Upper lobe of left lung (tissue), 6 donors: ENCODE data around the gene TDP2. TPM values are rescaled to one million over a fixed set of nuclear protein-coding genes. Genes with fewer than 3 reads are reported as not detected.

ENCODE experiments used
- ATAC-seq, 2 donors: fragments of 200-7000 bp; cut with Tn5 transposase; one replicate each; pipeline ENCODE4 v1.9.1; 2022; ENCODE audit warnings: mild to moderate bottlenecking in 2 of 2, moderate library complexity in 2 of 2; ENCODE audit not compliant: low FRiP score in 2 of 2
- DNase-seq, 2 donors: peaks; one replicate each; pipeline ENCODE4 v3.0.0-alpha.2; 2019 to 2020
- H3K27ac ChIP-seq, 4 donors: fragments of 200-600 bp; sonication (generic); one replicate each; pipeline ENCODE4 v1.5.1; 2016 to 2019
- H3K27me3 ChIP-seq, 4 donors: fragments of 200-600 bp; sonication (generic); one replicate each; pipeline ENCODE4 v1.5.1; 2017 to 2019
- H3K36me3 ChIP-seq, 4 donors: fragments of 200-600 bp; sonication (generic); one replicate each; pipeline ENCODE4 v1.5.1; 2016 to 2019
- H3K4me1 ChIP-seq, 4 donors: fragments of 200-600 bp; sonication (generic); one replicate each; pipeline ENCODE4 v1.5.1; 2018 to 2019
- H3K4me3 ChIP-seq, 4 donors: fragments of 200-600 bp; sonication (generic); one replicate each; pipeline ENCODE4 v1.5.1; 2017 to 2019; ENCODE audit warnings: mild to moderate bottlenecking in 2 of 4, moderate library complexity in 1 of 4
- H3K9me3 ChIP-seq, 4 donors: fragments of 200-600 bp; sonication (generic); one replicate each; pipeline ENCODE4 v1.5.1; 2018 to 2019
- CTCF ChIP-seq, 6 experiments: fragments of 450-650 bp in 4 of 6; fragments of 200-600 bp in 2 of 6; sonication (generic) in 2 of 6; IDR thresholded peaks; one replicate each; pipeline ENCODE4 v1.5.1; 2016 to 2019; ENCODE audit warnings: antibody characterized with exemption in 6 of 6
- EP300 ChIP-seq, 4 donors: sonication (generic); formaldehyde crosslinking; IDR thresholded peaks; one replicate each; pipeline ENCODE4 v1.5.1; 2017; ENCODE audit warnings: antibody characterized with exemption in 4 of 4, control low read depth in 2 of 4
- POLR2A ChIP-seq, 4 donors: fragments of 450-650 bp; IDR thresholded peaks; one replicate each; pipeline ENCODE4 v1.5.1; 2016 to 2017; ENCODE audit warnings: antibody characterized with exemption in 4 of 4, mild to moderate bottlenecking in 2 of 4
- POLR2AphosphoS5 ChIP-seq, 2 donors: sonication (generic); formaldehyde crosslinking; IDR thresholded peaks; one replicate each; pipeline ENCODE4 v1.5.1; 2017; ENCODE audit warnings: antibody characterized with exemption in 2 of 2
- WGBS, 2 donors: methylation state at CpG; one replicate each; pipeline ENCODE4 v1.1.5; 2017 to 2018; 5-methylcytosine and 5-hydroxymethylcytosine counted together
- total RNA-seq, 6 donors: library from RNA; depleted of rRNA in 4 of 6; stranded (reverse); fragments of >200 nt in 4 of 6; gene quantifications; one replicate each; pipeline versions ENCODE4 v1.1.0 to v1.2.1, GENCODE V29; 2016 to 2021
- donor health status: DM: no; HTN: no; CAD: no; lungs with moderate emphysema.
- donor health status: DM: no; HTN: yes; CAD: no; lungs with severe emphysema.

The TDP2 gene
- total RNA-seq, 6 donors from 2014 or later: 33.8 to 101 (median 37.0) TPM

GRCh38 chr6:24619661-24620060 is 47.0 kb downstream of the TDP2 start:
- DNase-seq (no peak), ATAC-seq (no peak)
- Histone ChIP-seq H3K27me3 (no peaks in the 10 kb centered on the region), H3K4me1 (no peaks in the 10 kb centered on the region), H3K4me3 (no peak overlapping the region), H3K9me3 (no peaks in the 10 kb centered on the region), H3K36me3 (no peaks in the 10 kb centered on the region), H3K27ac (no peak overlapping the region)
- TF ChIP-seq POLR2AphosphoS5 (IDR thresholded peaks at IDR 0.05) (no peak), CTCF (IDR thresholded peaks at IDR 0.05) (no peak), EP300 (IDR thresholded peaks at IDR 0.05) (no peak), POLR2A (IDR thresholded peaks at IDR 0.05) (no peak)
- 94 to 95% methylated on average over 5 of the region's 5 CpGs for WGBS, 2 donors

- no peaks in the 10 kb centered on the region for H3K36me3 ChIP-seq
- H3K27ac ChIP-seq: no peak overlapping the region
- DNase-seq (no peak), ATAC-seq (no peak)
- no peaks in the 10 kb centered on the region for H3K4me1 ChIP-seq
- no peak overlapping the region for H3K4me3 ChIP-seq
- TF ChIP-seq POLR2A (IDR thresholded peaks at IDR 0.05) (no peak), EP300 (IDR thresholded peaks at IDR 0.05) (no peak), POLR2AphosphoS5 (IDR thresholded peaks at IDR 0.05) (no peak), CTCF (IDR thresholded peaks at IDR 0.05) (no peak)
- no peaks in the 10 kb centered on the region for H3K9me3 ChIP-seq
- H3K27me3 ChIP-seq: no peaks in the 10 kb centered on the region
- 44 to 64% methylated on average over 2 of the region's 2 CpGs for WGBS, 2 donors
These were observed 52.1 kb downstream of the TDP2 start for GRCh38 chr6:24614648-24615047.

GRCh38 chr6:24614043-24614420 is 52.7 kb downstream of the TDP2 start:
- H3K4me3 ChIP-seq: no peak overlapping the region
- H3K4me1 ChIP-seq: no peaks in the 10 kb centered on the region
- no peak overlapping the region for H3K27ac ChIP-seq
- TF ChIP-seq EP300 (IDR thresholded peaks at IDR 0.05) (no peak), CTCF (IDR thresholded peaks at IDR 0.05) (no peak), POLR2AphosphoS5 (IDR thresholded peaks at IDR 0.05) (no peak), POLR2A (IDR thresholded peaks at IDR 0.05) (no peak)
- H3K36me3 ChIP-seq: no peaks in the 10 kb centered on the region
- ATAC-seq: no peak
- H3K9me3 ChIP-seq: no peaks in the 10 kb centered on the region
- no peaks in the 10 kb centered on the region for H3K27me3 ChIP-seq
- 58 to 66% methylated on average over 7 of the region's 7 CpGs for WGBS, 2 donors
- DNase-seq: no peak

- DNase-seq (no peak), ATAC-seq (no peak)
- no peak overlapping the region for H3K27ac ChIP-seq
- H3K9me3 ChIP-seq: no peaks in the 10 kb centered on the region
- H3K4me3 ChIP-seq: no peak overlapping the region
- TF ChIP-seq POLR2AphosphoS5 (IDR thresholded peaks at IDR 0.05) (no peak), EP300 (IDR thresholded peaks at IDR 0.05) (no peak), CTCF (IDR thresholded peaks at IDR 0.05) (no peak), POLR2A (IDR thresholded peaks at IDR 0.05) (no peak)
- no peaks in the 10 kb centered on the region for H3K4me1 ChIP-seq
- no peaks in the 10 kb centered on the region for H3K36me3 ChIP-seq
- no peaks in the 10 kb centered on the region for H3K27me3 ChIP-seq
- 77 to 83% methylated on average over 2 of the region's 2 CpGs for WGBS, 2 donors
These were observed 53.2 kb downstream of the TDP2 start for GRCh38 chr6:24613361-24614042.

- H3K36me3 ChIP-seq: no peaks in the 10 kb centered on the region
- no peak overlapping the region for H3K27ac ChIP-seq
- 90 to 92% methylated on average over 4 of the region's 4 CpGs for WGBS, 2 donors
- H3K4me1 ChIP-seq: no peaks in the 10 kb centered on the region
- no peaks in the 10 kb centered on the region for H3K9me3 ChIP-seq
- DNase-seq (no peak), ATAC-seq (no peak)
- H3K4me3 ChIP-seq: no peak overlapping the region
- TF ChIP-seq CTCF (IDR thresholded peaks at IDR 0.05) (no peak), EP300 (IDR thresholded peaks at IDR 0.05) (no peak), POLR2A (IDR thresholded peaks at IDR 0.05) (no peak), POLR2AphosphoS5 (IDR thresholded peaks at IDR 0.05) (no peak)
- H3K27me3 ChIP-seq: no peaks in the 10 kb centered on the region
These were observed 56.0 kb downstream of the TDP2 start for GRCh38 chr6:24610672-24611071.
